Caco-2 (cell line): ENCODE measurements around the gene GCC1. TPM values are rescaled to one million over a fixed set of nuclear protein-coding genes. Genes with fewer than 3 reads are reported as not detected.

Source experiments
- BruUV-seq: library from RNA; stranded (reverse); fragments of 400-500 nt; replicated peaks from 2 replicates; lab custom pipeline; 2021; lab: Mats Ljungman, UMichigan
- CTCF ChIA-PET: fragments of 300-600 bp; sonication (Branson Sonifier 250); formaldehyde crosslinking; loops from one replicate; lab custom pipeline; 2022; ENCODE audit warnings: antibody characterized with exemption; lab: Charles Lee
- POLR2A ChIA-PET: fragments of 300-600 bp; sonication (Branson Sonifier 250); formaldehyde crosslinking; loops from one replicate; lab custom pipeline; 2022; ENCODE audit warnings: antibody characterized with exemption; lab: Charles Lee
- DNase-seq, 2 experiments: peaks; one replicate each; pipeline versions ENCODE4 v3.0.0 to v3.0.0-alpha.2; 2020 to 2022
- H3K27me3 ChIP-seq: replicated peaks from 2 replicates; pipeline ENCODE4 v1.6.0; 2011; ENCODE audit warnings: low read length; ENCODE audit not compliant: control insufficient read depth, insufficient read depth
- H3K36me3 ChIP-seq: 2 replicates; pipeline ENCODE4 v1.5.1; 2011; ENCODE audit warnings: low read length; ENCODE audit not compliant: control insufficient read depth, insufficient read depth
- H3K4me1 ChIP-seq: fragments of 250-450 bp; sonication (Bioruptor Pico); 2 replicates; pipeline ENCODE4 v1.5.1; 2020; ENCODE audit warnings: mild to moderate bottlenecking
- H3K4me3 ChIP-seq: 2 replicates; pipeline ENCODE4 v1.5.1; 2011; ENCODE audit warnings: low read depth, mild to moderate bottlenecking, control low read depth, low read length
- H3K9me3 ChIP-seq: fragments of 250-450 bp; sonication (Bioruptor Pico); 2 replicates; pipeline ENCODE4 v1.5.1; 2020; ENCODE audit warnings: mild to moderate bottlenecking, moderate library complexity
- H3K27ac Mint-ChIP-seq: one replicate; pipeline ENCODE4 v1.8.0; 2022; ENCODE audit warnings: mixed read lengths; ENCODE audit not compliant: unreplicated experiment
- H3K27me3 Mint-ChIP-seq: one replicate; pipeline ENCODE4 v1.8.0; 2022; ENCODE audit warnings: mixed read lengths; ENCODE audit not compliant: insufficient read depth, unreplicated experiment
- H3K36me3 Mint-ChIP-seq: one replicate; pipeline ENCODE4 v1.8.0; 2022; ENCODE audit warnings: mild to moderate bottlenecking, mixed read lengths; ENCODE audit not compliant: insufficient read depth, unreplicated experiment
- H3K4me1 Mint-ChIP-seq: one replicate; pipeline ENCODE4 v1.8.0; 2022; ENCODE audit warnings: low read depth, mixed read lengths; ENCODE audit not compliant: unreplicated experiment
- H3K4me3 Mint-ChIP-seq: one replicate; pipeline ENCODE4 v1.8.0; 2022; ENCODE audit warnings: mild to moderate bottlenecking, moderate library complexity, mixed read lengths; ENCODE audit not compliant: unreplicated experiment
- H3K9me3 Mint-ChIP-seq: one replicate; pipeline ENCODE4 v1.8.0; 2022; ENCODE audit warnings: mixed read lengths; ENCODE audit not compliant: unreplicated experiment
- intact Hi-C: fragments of 100-400 bp; cut with micrococcal nuclease; formaldehyde crosslinking; loops from one replicate; pipeline ENCODE4 v1.10.0; 2022; ENCODE audit not compliant: unreplicated experiment
- total RNA-seq: library from RNA; stranded (reverse); gene quantifications from 2 replicates; pipeline ENCODE4 v1.2.3, GENCODE V29; 2022
- TF ChIP-seq, protein P1 (sequence below), 2 experiments: fragments of 200-600 bp in 1 of 2; IDR thresholded peaks; 1 replicate in 1 of 2; 2 replicates in 1 of 2; pipeline versions ENCODE4 v1.5.1 to v1.8.0; 2011 to 2022; ENCODE audit warnings: antibody characterized with exemption in 1 of 2, control low read depth in 1 of 2, inconsistent platforms in 1 of 2, low read depth in 1 of 2, low read length in 1 of 2, mild to moderate bottlenecking in 1 of 2, moderate library complexity in 1 of 2; ENCODE audit not compliant: insufficient read depth in 1 of 2, severe bottlenecking in 1 of 2, unreplicated experiment in 1 of 2

GCC1 gene
- total RNA-seq, 1 experiment from 2014 or later, result 26.6 TPM

DNA sequence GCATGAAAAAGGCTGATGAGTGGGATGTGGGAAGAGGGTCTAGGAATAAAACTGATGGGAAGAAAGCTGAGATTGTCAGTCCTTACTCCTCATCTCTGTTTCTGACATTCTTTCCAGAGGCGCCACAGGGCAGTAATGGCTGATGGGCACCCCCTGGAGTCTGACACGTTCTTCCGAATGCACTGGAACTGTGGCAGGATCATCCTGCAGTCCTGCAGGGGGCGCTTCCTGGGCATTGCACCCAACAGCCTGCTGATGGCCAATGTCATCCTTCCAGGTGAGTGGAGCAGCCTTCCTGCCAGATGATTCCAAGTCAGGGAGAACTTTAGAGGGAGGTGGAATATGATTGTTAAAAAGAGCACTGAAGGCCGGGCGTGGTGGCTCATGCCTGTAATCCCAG is 12.9 kb upstream of the GCC1 start:
- POLR2A ChIA-PET, result no interaction called here
- BruUV-seq, result no TSS peak
- Histone ChIP-seq H3K27me3 (no peaks in the 10 kb centered on the region), H3K36me3 (no peaks in the 10 kb centered on the region), H3K4me3 (no peak overlapping the region), H3K4me1 (no peaks in the 10 kb centered on the region), H3K9me3 (no peaks in the 10 kb centered on the region)
- Mint-ChIP-seq H3K9me3 (no peaks in the 10 kb centered on the region), H3K4me3 (no peak overlapping the region), H3K27ac (no peak overlapping the region), H3K27me3 (peaks cover 10% of the 10 kb centered on the region), H3K36me3 (peaks cover 5% of the 10 kb centered on the region), H3K4me1 (no peaks in the 10 kb centered on the region)
- intact Hi-C loops, result loop anchor here (2.0 kb wide), 1 partner anchor 30 kb away; no protein-coding TSS in a partner anchor
- DNase-seq, result peak in 1 of 2 experiments; percentile 49
- TF ChIP-seq, protein P1, sequence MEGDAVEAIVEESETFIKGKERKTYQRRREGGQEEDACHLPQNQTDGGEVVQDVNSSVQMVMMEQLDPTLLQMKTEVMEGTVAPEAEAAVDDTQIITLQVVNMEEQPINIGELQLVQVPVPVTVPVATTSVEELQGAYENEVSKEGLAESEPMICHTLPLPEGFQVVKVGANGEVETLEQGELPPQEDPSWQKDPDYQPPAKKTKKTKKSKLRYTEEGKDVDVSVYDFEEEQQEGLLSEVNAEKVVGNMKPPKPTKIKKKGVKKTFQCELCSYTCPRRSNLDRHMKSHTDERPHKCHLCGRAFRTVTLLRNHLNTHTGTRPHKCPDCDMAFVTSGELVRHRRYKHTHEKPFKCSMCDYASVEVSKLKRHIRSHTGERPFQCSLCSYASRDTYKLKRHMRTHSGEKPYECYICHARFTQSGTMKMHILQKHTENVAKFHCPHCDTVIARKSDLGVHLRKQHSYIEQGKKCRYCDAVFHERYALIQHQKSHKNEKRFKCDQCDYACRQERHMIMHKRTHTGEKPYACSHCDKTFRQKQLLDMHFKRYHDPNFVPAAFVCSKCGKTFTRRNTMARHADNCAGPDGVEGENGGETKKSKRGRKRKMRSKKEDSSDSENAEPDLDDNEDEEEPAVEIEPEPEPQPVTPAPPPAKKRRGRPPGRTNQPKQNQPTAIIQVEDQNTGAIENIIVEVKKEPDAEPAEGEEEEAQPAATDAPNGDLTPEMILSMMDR (IDR thresholded peaks at IDR 0.05; ENCODE audit: insufficient read depth in 1 of 2, low read depth in 1 of 2, low read length in 1 of 2, severe bottlenecking in 1 of 2, unreplicated experiment in 1 of 2), result peak; percentile 33 to 47
- CTCF ChIA-PET, result no interaction called here

DNA sequence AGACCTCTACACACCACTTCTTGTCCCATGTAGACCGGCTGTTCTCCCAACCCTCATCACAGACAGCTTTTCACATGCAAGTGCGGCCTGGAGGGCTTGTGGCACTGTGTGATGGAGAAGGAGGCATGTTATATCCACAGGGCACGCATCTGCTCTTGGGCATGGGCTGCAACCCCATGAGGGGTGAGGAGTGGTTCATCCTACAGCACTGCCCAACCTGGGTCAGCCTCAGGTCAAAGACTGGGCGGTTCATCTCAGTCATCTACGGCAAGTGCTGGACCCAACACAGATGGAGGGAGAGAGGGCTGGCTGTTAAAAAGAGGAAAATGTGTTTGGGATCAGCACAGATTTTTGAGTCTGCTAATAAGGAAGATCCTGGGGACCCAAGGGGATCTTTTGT is 10.3 kb upstream of the GCC1 start:
- no peak for DNase-seq
- H3K27ac Mint-ChIP-seq, result no peak overlapping the region
- no peak overlapping the region for H3K4me3 Mint-ChIP-seq
- H3K27me3 ChIP-seq, result no peaks in the 10 kb centered on the region
- H3K9me3 Mint-ChIP-seq, result no peaks in the 10 kb centered on the region
- no peaks in the 10 kb centered on the region for H3K4me1 Mint-ChIP-seq
- 0 out of 2 replicates have a peak, but pooled peaks cover 1% of the 10 kb centered on the region for H3K36me3 ChIP-seq
- CTCF ChIA-PET, result no interaction called here
- no TSS peak for BruUV-seq
- peaks cover 19% of the 10 kb centered on the region for H3K36me3 Mint-ChIP-seq
- TF ChIP-seq, protein P1 (IDR thresholded peaks at IDR 0.05; ENCODE audit: insufficient read depth in 1 of 2, low read depth in 1 of 2, low read length in 1 of 2, severe bottlenecking in 1 of 2, unreplicated experiment in 1 of 2), result no peak
- POLR2A ChIA-PET, result no interaction called here
- peaks cover 3% of the 10 kb centered on the region for H3K27me3 Mint-ChIP-seq
- H3K9me3 ChIP-seq, result no peaks in the 10 kb centered on the region
- H3K4me3 ChIP-seq, result no peak overlapping the region
- H3K4me1 ChIP-seq, result no peaks in the 10 kb centered on the region
- intact Hi-C loops, result no loop called here

DNA sequence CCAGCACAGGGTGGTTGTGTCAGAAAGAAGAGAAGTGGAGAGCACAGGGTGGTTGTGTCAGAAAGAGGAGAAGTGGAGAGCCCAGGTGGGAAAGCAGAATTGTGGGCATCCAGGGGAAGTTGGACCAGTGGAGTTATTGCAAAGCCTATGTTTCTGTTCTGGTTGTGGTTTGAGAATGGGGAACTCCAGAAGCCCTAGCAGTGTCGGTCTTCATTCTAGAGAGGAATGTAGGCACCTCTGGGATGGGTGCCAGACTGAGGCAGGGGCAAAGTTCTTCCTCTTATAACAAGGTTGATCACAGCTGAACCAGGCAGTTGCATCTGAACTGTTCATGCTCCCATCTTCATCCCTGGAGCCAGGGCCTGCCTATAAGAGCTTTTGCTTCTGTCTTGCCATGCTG is 9.1 kb upstream of the GCC1 start:
- Histone ChIP-seq H3K4me1 (peaks cover 3% of the 10 kb centered on the region; the same call in 1 of the 2 replicates), H3K27me3 (no peaks in the 10 kb centered on the region), H3K36me3 (0 out of 2 replicates have a peak, but pooled peaks cover 1% of the 10 kb centered on the region), H3K9me3 (no peaks in the 10 kb centered on the region), H3K4me3 (no peak overlapping the region)
- intact Hi-C loops, result no loop called here
- H3K9me3 Mint-ChIP-seq, result no peaks in the 10 kb centered on the region
- no peak for DNase-seq
- H3K4me3 Mint-ChIP-seq, result no peak overlapping the region
- H3K4me1 Mint-ChIP-seq, result peaks cover 4% of the 10 kb centered on the region
- H3K27me3 Mint-ChIP-seq, result peaks cover 2% of the 10 kb centered on the region
- no TSS peak for BruUV-seq
- CTCF ChIA-PET, result no interaction called here
- POLR2A ChIA-PET, result no interaction called here
- H3K36me3 Mint-ChIP-seq, result peaks cover 29% of the 10 kb centered on the region
- TF ChIP-seq, protein P1 (IDR thresholded peaks at IDR 0.05; ENCODE audit: insufficient read depth in 1 of 2, low read depth in 1 of 2, low read length in 1 of 2, severe bottlenecking in 1 of 2, unreplicated experiment in 1 of 2), result no peak
- H3K27ac Mint-ChIP-seq, result no peak overlapping the region
